ENCODE data around the gene NR5A2. TPM values are rescaled to one million over a fixed set of nuclear protein-coding genes. Genes with fewer than 3 reads are reported as not detected.

Gene NR5A2
- total RNA-seq, 1 experiment from 2014 or later: 22.3 TPM

GRCh38 chr1:200134116-200134515 is 106.6 kb downstream of the NR5A2 start (continued):
- TF ChIP-seq ZNF317 (CRISPR knock-in tag; IDR thresholded peaks at IDR 0.05; ENCODE audit: borderline replicate concordance, low read depth) (no peak), TEAD1 (CRISPR knock-in tag; IDR thresholded peaks at IDR 0.05) (no peak), TCF7 (CRISPR knock-in tag; IDR thresholded peaks at IDR 0.05; ENCODE audit: low read depth) (no peak)

GRCh38 chr1:200136384-200136783 is 108.9 kb downstream of the NR5A2 start:
- peaks cover 3% of the 10 kb centered on the region; the same call in 1 of the 2 replicates for H3K36me3 Mint-ChIP-seq
- no peaks in the 10 kb centered on the region for H3K27me3 Mint-ChIP-seq (ENCODE audit: low read depth)
- DNase-seq (ENCODE audit: low spot score) (no peak), ATAC-seq (no peak)
- H3K9me3 Mint-ChIP-seq: no peaks in the 10 kb centered on the region
- H3K27ac Mint-ChIP-seq: no peak overlapping the region
- ChIA-PET CTCF (interaction anchor here (0.6 to 1.6 kb wide), 2 partner anchors 127 to 469 kb away, joined by 3 to 4 read pairs; no protein-coding TSS in a partner anchor), POLR2A (no interaction called here)
- no peaks in the 10 kb centered on the region for H3K4me1 Mint-ChIP-seq
- TF ChIP-seq JAZF1 (CRISPR knock-in tag; IDR thresholded peaks at IDR 0.05) (no peak), ATF1 (CRISPR knock-in tag; IDR thresholded peaks at IDR 0.05) (no peak), MYBL2 (CRISPR knock-in tag; IDR thresholded peaks at IDR 0.05) (no peak), ZNF423 (CRISPR knock-in tag; IDR thresholded peaks at IDR 0.05) (no peak), RELA (CRISPR knock-in tag; IDR thresholded peaks at IDR 0.05; ENCODE audit: borderline replicate concordance) (no peak)
- no peak overlapping the region for H3K4me3 Mint-ChIP-seq

- H3K27me3 Mint-ChIP-seq (ENCODE audit: low read depth): no peaks in the 10 kb centered on the region
- peak; percentile 39; the same call in 1 of the 2 replicates for TF ChIP-seq CTCF (IDR thresholded peaks at IDR 0.05)
- TF ChIP-seq SMAD3 (CRISPR knock-in tag; IDR thresholded peaks at IDR 0.05; ENCODE audit: borderline replicate concordance): no peak
- no peak overlapping the region for H3K27ac Mint-ChIP-seq
- ChIA-PET POLR2A (interaction anchor here (0.6 to 1.2 kb wide), 2 partner anchors 21 to 101 kb away, joined by 3 read pairs; no protein-coding TSS in a partner anchor), CTCF (interaction anchor here (0.6 to 1.1 kb wide), 5 partner anchors 11 to 397 kb away, joined by 3 to 4 read pairs (median 3); no protein-coding TSS in a partner anchor)
- H3K36me3 Mint-ChIP-seq: peaks cover 14% of the 10 kb centered on the region; the same call in 1 of the 2 replicates
- H3K4me1 Mint-ChIP-seq: no peaks in the 10 kb centered on the region
- peak; percentile 94 for ATAC-seq
- H3K4me3 Mint-ChIP-seq: no peak overlapping the region
- no peak for DNase-seq (ENCODE audit: low spot score)
- no peaks in the 10 kb centered on the region for H3K9me3 Mint-ChIP-seq
Observed at GRCh38 chr1:200139661-200140250, 112.2 kb downstream of the NR5A2 start.

- Mint-ChIP-seq H3K27ac (no peak overlapping the region), H3K4me3 (no peak overlapping the region), H3K27me3 (ENCODE audit: low read depth) (no peaks in the 10 kb centered on the region), H3K4me1 (no peaks in the 10 kb centered on the region), H3K36me3 (peaks cover 17% of the 10 kb centered on the region; the same call in 1 of the 2 replicates), H3K9me3 (no peaks in the 10 kb centered on the region)
- TF ChIP-seq RORB (CRISPR knock-in tag; IDR thresholded peaks at IDR 0.05): no peak
- no peak for TF ChIP-seq SMAD3 (CRISPR knock-in tag; IDR thresholded peaks at IDR 0.05; ENCODE audit: borderline replicate concordance)
- no peak for TF ChIP-seq ETV6 (CRISPR knock-in tag; IDR thresholded peaks at IDR 0.05)
- CTCF ChIA-PET: interaction anchor here (0.7 kb wide), 1 partner anchor 57 kb away, joined by 4 read pairs; no protein-coding TSS in a partner anchor
- ATAC-seq (no peak), DNase-seq (ENCODE audit: low spot score) (no peak)
- POLR2A ChIA-PET: interaction anchor here (0.6 kb wide), 1 partner anchor 270 kb away, joined by 3 read pairs; no protein-coding TSS in a partner anchor
Observed at GRCh38 chr1:200143347-200143746, 115.8 kb downstream of the NR5A2 start.

- no peaks in the 10 kb centered on the region for H3K4me1 Mint-ChIP-seq
- H3K9me3 Mint-ChIP-seq: no peaks in the 10 kb centered on the region
- H3K27ac Mint-ChIP-seq: no peak overlapping the region
- ChIA-PET POLR2A (no interaction called here), CTCF (no interaction called here)
- ATAC-seq: no peak
- no peak for DNase-seq (ENCODE audit: low spot score)
- no peaks in the 10 kb centered on the region for H3K27me3 Mint-ChIP-seq (ENCODE audit: low read depth)
- no peak overlapping the region for H3K4me3 Mint-ChIP-seq
- H3K36me3 Mint-ChIP-seq: peaks cover 17% of the 10 kb centered on the region; the same call in 1 of the 2 replicates
- TF ChIP-seq ZNF423 (CRISPR knock-in tag; IDR thresholded peaks at IDR 0.05) (no peak), FOXP4 (CRISPR knock-in tag; IDR thresholded peaks at IDR 0.05) (no peak), JAZF1 (CRISPR knock-in tag; IDR thresholded peaks at IDR 0.05) (no peak), PRRX2 (CRISPR knock-in tag; IDR thresholded peaks at IDR 0.05) (no peak), ZSCAN18 (CRISPR knock-in tag; IDR thresholded peaks at IDR 0.05) (no peak), ZNF263 (CRISPR knock-in tag; IDR thresholded peaks at IDR 0.05; ENCODE audit: low read depth) (no peak), SP1 (CRISPR knock-in tag; conservative IDR thresholded peaks at IDR 0.05) (no peak), ZNF425 (CRISPR knock-in tag; conservative IDR thresholded peaks at IDR 0.05) (no peak), CDX4 (CRISPR knock-in tag; IDR thresholded peaks at IDR 0.05; ENCODE audit: borderline replicate concordance) (no peak)
Observed at GRCh38 chr1:200146100-200146499, 118.6 kb downstream of the NR5A2 start.
